ENCODE data around the gene ABL2. TPM values are rescaled to one million over a fixed set of nuclear protein-coding genes. Genes with fewer than 3 reads are reported as not detected.

The ABL2 gene
- total RNA-seq, 1 experiment from 2014 or later: 38.3 TPM

DNA sequence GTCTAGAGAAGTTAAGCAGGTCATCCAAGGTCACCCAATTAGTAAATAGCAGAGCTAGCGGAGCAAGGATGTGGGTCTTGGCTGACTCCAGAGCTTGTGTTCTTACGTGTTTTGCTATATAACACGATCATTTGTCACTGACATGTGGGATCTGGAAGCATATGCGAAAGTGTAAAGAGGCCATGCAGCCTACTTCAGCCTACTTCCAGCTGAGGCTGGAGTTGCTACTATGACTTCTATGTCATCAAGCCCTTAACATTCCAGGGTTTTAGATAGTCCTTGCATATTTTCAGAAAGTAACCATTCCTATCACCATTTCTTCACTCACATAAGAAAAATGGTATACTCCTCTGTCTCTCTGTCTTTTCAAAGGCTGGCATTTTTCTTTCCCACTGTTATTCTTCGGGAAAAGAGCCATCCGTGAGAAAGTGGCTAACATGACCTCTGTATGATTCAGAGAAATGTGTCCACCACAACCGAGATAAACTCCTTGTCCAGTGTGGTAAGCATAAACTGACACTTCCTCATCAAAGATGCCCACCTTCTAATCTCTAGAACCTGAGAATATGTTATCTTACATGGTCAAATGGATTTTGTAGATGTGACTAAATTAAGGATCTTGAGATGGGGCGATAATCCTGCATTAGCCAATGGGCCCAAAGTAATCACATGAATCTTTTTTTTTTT is 24.0 kb upstream of the ABL2 start:
- no peak for TF ChIP-seq TCF7L2 (IDR thresholded peaks at IDR 0.05; ENCODE audit: low read depth, low read length)
- TF ChIP-seq POLR2AphosphoS5 (IDR thresholded peaks at IDR 0.05; ENCODE audit: low read depth, low read length): no peak
- TF ChIP-seq SIN3A (IDR thresholded peaks at IDR 0.05; ENCODE audit: borderline replicate concordance, insufficient read depth, low read depth, low read length): no peak
- TF ChIP-seq, protein P1, sequence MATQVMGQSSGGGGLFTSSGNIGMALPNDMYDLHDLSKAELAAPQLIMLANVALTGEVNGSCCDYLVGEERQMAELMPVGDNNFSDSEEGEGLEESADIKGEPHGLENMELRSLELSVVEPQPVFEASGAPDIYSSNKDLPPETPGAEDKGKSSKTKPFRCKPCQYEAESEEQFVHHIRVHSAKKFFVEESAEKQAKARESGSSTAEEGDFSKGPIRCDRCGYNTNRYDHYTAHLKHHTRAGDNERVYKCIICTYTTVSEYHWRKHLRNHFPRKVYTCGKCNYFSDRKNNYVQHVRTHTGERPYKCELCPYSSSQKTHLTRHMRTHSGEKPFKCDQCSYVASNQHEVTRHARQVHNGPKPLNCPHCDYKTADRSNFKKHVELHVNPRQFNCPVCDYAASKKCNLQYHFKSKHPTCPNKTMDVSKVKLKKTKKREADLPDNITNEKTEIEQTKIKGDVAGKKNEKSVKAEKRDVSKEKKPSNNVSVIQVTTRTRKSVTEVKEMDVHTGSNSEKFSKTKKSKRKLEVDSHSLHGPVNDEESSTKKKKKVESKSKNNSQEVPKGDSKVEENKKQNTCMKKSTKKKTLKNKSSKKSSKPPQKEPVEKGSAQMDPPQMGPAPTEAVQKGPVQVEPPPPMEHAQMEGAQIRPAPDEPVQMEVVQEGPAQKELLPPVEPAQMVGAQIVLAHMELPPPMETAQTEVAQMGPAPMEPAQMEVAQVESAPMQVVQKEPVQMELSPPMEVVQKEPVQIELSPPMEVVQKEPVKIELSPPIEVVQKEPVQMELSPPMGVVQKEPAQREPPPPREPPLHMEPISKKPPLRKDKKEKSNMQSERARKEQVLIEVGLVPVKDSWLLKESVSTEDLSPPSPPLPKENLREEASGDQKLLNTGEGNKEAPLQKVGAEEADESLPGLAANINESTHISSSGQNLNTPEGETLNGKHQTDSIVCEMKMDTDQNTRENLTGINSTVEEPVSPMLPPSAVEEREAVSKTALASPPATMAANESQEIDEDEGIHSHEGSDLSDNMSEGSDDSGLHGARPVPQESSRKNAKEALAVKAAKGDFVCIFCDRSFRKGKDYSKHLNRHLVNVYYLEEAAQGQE (IDR thresholded peaks at IDR 0.05; ENCODE audit: insufficient read depth in 1 of 2, low read depth in 2 of 2, low read length in 1 of 2): no peak
- TF ChIP-seq, protein P2, sequence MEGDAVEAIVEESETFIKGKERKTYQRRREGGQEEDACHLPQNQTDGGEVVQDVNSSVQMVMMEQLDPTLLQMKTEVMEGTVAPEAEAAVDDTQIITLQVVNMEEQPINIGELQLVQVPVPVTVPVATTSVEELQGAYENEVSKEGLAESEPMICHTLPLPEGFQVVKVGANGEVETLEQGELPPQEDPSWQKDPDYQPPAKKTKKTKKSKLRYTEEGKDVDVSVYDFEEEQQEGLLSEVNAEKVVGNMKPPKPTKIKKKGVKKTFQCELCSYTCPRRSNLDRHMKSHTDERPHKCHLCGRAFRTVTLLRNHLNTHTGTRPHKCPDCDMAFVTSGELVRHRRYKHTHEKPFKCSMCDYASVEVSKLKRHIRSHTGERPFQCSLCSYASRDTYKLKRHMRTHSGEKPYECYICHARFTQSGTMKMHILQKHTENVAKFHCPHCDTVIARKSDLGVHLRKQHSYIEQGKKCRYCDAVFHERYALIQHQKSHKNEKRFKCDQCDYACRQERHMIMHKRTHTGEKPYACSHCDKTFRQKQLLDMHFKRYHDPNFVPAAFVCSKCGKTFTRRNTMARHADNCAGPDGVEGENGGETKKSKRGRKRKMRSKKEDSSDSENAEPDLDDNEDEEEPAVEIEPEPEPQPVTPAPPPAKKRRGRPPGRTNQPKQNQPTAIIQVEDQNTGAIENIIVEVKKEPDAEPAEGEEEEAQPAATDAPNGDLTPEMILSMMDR (IDR thresholded peaks at IDR 0.05): no peak
- H3K4me3 ChIP-seq (ENCODE audit: low read depth in 2 of 2, low read length in 2 of 2): no peak overlapping the region
- BruUV-seq (replicated peaks): no TSS peak
- in situ Hi-C loops (cut with HindIII; ENCODE audit: low pct_unique_long_range_greater_than_20kb, low sequenced_read_pairs) (no loop called here), intact Hi-C loops (cut with micrococcal nuclease; ENCODE audit: unreplicated experiment) (loop anchor here (10.0 kb wide), 1 partner anchor 341 kb away; the partner anchor contains the start of gene TDRD5)
- ChIA-PET POLR2A (interaction anchor here (0.5 kb wide), 1 partner anchor 585 kb away, joined by 8 read pairs; no protein-coding TSS in a partner anchor), CTCF (no interaction called here)
- H3K27ac ChIP-seq (ENCODE audit: low read length): no peak overlapping the region
- H3K36me3 ChIP-seq (ENCODE audit: control insufficient read depth, insufficient read depth, low read length): no peaks in the 10 kb centered on the region
- no peaks in the 10 kb centered on the region for H3K27me3 ChIP-seq (ENCODE audit: control insufficient read depth, insufficient read depth, low read length)
- H3K9me3 ChIP-seq (ENCODE audit: control insufficient read depth, insufficient read depth, low read depth, low read length): no peaks in the 10 kb centered on the region
- no peaks in the 10 kb centered on the region for H3K4me1 ChIP-seq (ENCODE audit: control insufficient read depth, insufficient read depth, low read length)
- ATAC-seq (no peak), DNase-seq (ENCODE audit: low read depth, low spot score) (no peak)

DNA sequence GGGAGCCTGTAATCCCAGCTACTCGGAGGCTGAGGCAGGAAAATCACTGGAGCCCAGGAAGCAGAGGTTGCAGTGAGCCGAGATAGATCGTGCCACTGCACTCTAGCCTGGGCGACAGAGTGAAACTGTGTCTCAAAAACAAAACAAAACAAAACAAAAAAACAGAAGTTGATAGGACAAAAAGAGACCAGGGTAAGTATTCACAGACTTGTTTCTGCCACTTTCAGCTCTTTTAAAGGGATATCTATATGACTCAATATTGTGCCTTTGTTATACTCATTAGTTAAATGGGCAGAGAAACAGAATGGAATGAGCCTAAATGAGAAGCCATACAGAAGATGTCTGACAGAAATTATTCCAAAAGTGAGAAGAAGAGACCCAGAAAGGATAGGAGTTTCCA is 23.1 kb upstream of the ABL2 start:
- DNase-seq (ENCODE audit: low read depth, low spot score) (no peak), ATAC-seq (no peak)
- no peak overlapping the region for H3K4me3 ChIP-seq (ENCODE audit: low read depth in 2 of 2, low read length in 2 of 2)
- ChIA-PET CTCF (interaction anchor here (0.9 kb wide), 1 partner anchor 557 kb away, joined by 3 read pairs; no protein-coding TSS in a partner anchor), POLR2A (interaction anchor here (0.5 kb wide), 1 partner anchor 586 kb away, joined by 8 read pairs; no protein-coding TSS in a partner anchor)
- in situ Hi-C loops (cut with HindIII; ENCODE audit: low pct_unique_long_range_greater_than_20kb, low sequenced_read_pairs) (no loop called here), intact Hi-C loops (cut with micrococcal nuclease; ENCODE audit: unreplicated experiment) (loop anchor here (10.0 kb wide), 1 partner anchor 342 kb away; the partner anchor contains the start of gene TDRD5)
- no peak overlapping the region for H3K27ac ChIP-seq (ENCODE audit: low read length)
- H3K27me3 ChIP-seq (ENCODE audit: control insufficient read depth, insufficient read depth, low read length): no peaks in the 10 kb centered on the region
- H3K36me3 ChIP-seq (ENCODE audit: control insufficient read depth, insufficient read depth, low read length): no peaks in the 10 kb centered on the region
- BruUV-seq (replicated peaks): no TSS peak
- H3K4me1 ChIP-seq (ENCODE audit: control insufficient read depth, insufficient read depth, low read length): no peaks in the 10 kb centered on the region
- H3K9me3 ChIP-seq (ENCODE audit: control insufficient read depth, insufficient read depth, low read depth, low read length): no peaks in the 10 kb centered on the region
- TF ChIP-seq, protein P1 (IDR thresholded peaks at IDR 0.05; ENCODE audit: insufficient read depth in 1 of 2, low read depth in 2 of 2, low read length in 1 of 2): no peak
- TF ChIP-seq POLR2AphosphoS5 (IDR thresholded peaks at IDR 0.05; ENCODE audit: low read depth, low read length) (no peak), TCF7L2 (IDR thresholded peaks at IDR 0.05; ENCODE audit: low read depth, low read length) (no peak), SIN3A (IDR thresholded peaks at IDR 0.05; ENCODE audit: borderline replicate concordance, insufficient read depth, low read depth, low read length) (no peak)
- TF ChIP-seq, protein P2 (IDR thresholded peaks at IDR 0.05): no peak

All from Panc1 (cell line).